KBM-7 (cell line): ENCODE measurements around the gene USP10.
"Not testable (repeated sequence)": the region's sequence is repeated elsewhere in the genome, so short reads cannot be mapped to it uniquely, and the experiment has no call there.

ENCODE experiments used
- DNase-seq: peaks from one replicate; pipeline ENCODE4 v3.0.0-alpha.2; 2015
- in situ Hi-C: fragments of 300-500 bp; cut with MboI; formaldehyde crosslinking; loops from 2 replicates; pipeline ENCODE4 v1.14.3; 2020; ENCODE audit warnings: low sequenced_read_pairs, low pct_unique_long_range_greater_than_20kb, mixed read lengths

Gene USP10

DNA sequence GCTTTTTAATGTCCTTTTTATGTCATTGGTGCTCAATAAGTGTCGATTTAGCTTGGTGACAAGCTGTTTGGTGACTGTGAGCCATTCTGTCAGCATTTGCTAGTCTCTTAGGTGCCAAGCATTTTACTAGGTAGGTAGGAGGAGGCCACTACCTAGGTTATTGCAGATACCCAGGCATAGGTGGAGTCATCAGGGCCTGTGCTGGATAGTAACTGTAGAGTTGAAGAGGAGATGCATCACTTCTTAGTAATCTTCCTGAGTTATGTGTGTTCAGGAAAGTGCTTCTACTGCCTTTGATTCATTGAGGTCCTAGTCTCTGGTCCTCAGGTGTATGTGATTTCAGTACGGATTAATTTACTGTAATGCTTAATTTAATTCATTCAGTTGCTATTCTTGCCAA is 17.7 kb downstream of the USP10 start:
- in situ Hi-C loops = loop anchor here (25.0 kb wide), 1 partner anchor 205 kb away; the partner anchor contains the start of gene MEAK7
- no peak for DNase-seq

DNA sequence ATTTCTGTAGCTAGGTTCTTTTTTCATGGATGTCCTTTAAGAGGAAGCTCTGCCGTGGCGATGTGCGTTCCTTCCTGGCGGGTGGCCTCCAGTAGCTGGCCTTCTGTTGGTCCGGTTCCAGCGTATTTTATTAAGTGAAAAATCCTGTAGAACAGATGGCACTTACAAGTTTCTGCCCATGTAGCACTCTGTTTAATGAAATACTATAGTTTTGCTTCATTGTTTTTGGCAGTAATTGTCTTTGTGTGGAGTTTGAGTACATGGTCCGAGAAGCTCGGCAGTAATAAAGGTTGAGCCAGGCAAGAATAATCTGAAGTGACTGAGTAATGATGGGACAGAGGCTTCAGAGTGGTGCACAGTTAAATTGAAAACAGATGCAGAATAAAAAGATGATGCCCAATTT is 20.4 kb downstream of the USP10 start:
- DNase-seq = no peak
- in situ Hi-C loops = loop anchor here (25.0 kb wide), 1 partner anchor 208 kb away; the partner anchor contains the start of gene MEAK7

DNA sequence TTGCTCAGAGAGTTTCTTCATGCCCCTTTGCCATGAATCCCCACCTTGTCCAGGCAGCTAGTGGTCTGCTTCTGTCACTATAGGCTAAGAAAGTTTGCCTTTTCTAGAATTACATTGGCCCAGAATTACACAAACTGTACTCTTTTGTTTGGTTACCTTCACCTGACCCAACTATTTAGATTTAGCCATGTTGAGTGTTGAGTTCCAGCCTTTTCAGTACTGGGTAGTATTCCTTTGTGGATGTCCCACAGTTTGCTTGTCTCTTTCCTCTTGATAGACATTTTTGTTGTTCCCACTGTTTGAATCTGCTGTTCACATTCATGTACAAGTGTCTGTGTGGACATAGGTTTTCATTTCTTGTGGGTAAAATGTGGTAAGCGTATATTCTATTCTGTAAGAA is 22.3 kb downstream of the USP10 start:
- DNase-seq = no peak
- in situ Hi-C loops = loop anchor here (25.0 kb wide), 1 partner anchor 210 kb away; the partner anchor contains the start of gene MEAK7

DNA sequence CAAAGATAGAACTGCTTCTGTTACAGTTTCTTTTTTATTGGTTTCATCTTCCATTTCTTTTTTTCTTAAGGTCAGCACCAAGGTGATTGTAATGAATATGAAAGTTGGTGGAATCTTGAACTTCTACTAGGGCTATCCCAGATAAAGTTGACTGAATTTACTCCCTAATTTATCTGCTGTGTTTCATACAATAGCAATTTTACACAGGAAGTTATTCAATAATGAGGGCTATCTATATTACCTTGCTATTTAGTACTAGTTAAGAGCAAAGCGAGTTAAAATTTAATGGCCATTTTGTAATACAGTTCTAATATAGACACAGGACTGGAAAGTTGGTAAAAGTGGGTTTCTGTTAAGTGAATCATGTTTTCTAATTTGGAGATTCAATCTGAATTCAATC is 24.1 kb downstream of the USP10 start:
- no peak for DNase-seq
- in situ Hi-C loops = loop anchor here (25.0 kb wide), 1 partner anchor 212 kb away; the partner anchor contains the start of gene MEAK7

DNA sequence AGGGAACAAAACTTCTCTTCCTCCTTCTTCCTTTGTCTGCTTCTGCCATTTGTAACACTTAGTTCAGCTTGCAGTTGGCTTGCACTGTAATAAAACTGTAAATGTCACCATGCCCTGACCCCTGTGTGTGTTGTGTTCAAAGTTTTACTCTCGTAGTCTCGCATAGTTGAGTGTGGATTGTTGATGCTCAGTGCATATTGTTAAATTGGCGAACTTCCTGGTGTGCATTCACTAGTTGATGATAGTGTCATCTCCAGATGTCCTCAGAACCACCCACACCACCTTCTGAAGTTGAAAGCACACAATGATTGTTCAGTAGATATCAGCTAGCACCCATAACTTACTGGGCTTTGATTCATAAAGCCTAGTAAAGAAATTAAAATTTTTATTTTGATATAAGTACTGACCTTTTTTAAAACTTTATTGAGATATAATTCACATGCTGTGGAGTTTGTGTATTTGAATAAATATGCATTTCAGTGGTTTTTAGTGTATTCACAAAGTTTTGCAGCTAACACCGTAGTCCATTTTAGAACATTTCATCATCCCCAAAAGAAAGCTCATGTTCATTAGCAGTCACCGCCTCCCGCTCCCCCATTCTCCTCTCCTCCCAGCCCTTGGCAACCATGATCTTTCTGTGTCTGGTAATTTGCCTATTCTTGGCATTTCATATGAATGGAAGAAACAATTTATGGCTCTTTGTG is 25.0 kb downstream of the USP10 start:
- DNase-seq = peak; percentile 49
- in situ Hi-C loops = loop anchor here (25.0 kb wide), 1 partner anchor 212 kb away; the partner anchor contains the start of gene MEAK7

DNA sequence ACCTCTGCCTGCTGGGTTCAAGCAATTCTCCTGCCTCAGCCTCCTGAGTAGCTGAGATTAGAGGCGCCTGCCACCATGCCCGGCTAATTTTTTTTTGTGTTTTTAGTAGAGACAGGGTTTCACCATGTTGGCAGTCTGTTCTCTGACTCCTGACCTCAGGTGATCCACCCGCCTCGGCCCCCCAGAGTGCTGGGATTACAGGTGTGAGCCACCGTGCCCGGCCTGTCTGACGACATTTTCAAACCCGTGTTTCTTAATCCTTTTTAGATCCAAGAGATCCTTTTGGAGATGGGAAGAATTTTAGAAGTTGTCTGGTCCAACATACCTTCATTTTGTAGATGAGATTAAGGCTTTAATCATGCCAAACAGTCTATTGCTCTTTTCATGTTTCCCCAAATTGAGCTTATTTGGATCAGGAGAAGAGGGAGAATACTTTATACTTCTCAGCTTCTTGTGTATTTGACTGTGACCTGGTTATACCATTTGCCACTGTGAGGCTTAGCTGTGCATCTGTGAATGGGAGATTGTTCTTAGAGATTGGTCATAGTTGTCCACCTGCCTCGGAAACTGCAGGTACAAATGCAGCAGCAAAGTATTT is 25.8 kb downstream of the USP10 start:
- in situ Hi-C loops = no loop called here
- DNase-seq = no peak

DNA sequence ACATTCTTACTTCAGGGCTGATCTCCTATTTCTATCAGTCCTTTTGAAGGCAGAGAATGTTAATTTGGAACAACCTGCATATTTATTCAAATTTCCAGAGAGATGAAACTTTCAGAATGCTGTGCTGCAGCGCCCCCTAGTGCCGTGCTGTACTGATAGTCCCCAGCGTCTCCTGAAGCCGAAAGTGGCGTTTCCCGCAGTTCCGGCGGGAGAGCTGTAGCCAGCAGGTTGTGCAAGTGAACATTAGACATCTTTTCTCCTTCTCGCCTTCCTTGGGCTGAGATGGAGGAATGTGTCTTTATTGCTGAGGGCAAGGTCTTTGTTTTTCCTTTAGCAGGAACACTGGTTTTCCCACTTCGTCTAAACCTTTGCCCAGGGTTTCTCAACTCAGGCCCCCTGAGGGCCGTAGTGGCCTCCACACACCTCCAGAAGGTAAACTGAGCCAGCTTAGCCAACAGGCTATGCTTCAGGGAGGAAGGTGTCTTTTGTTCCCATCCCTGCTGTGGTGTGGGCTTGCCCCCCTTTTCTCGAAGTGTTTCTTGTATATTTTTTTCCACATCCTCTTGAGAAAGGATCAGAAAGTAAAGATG is 26.4 kb downstream of the USP10 start:
- in situ Hi-C loops = no loop called here
- peak; percentile 84 for DNase-seq

DNA sequence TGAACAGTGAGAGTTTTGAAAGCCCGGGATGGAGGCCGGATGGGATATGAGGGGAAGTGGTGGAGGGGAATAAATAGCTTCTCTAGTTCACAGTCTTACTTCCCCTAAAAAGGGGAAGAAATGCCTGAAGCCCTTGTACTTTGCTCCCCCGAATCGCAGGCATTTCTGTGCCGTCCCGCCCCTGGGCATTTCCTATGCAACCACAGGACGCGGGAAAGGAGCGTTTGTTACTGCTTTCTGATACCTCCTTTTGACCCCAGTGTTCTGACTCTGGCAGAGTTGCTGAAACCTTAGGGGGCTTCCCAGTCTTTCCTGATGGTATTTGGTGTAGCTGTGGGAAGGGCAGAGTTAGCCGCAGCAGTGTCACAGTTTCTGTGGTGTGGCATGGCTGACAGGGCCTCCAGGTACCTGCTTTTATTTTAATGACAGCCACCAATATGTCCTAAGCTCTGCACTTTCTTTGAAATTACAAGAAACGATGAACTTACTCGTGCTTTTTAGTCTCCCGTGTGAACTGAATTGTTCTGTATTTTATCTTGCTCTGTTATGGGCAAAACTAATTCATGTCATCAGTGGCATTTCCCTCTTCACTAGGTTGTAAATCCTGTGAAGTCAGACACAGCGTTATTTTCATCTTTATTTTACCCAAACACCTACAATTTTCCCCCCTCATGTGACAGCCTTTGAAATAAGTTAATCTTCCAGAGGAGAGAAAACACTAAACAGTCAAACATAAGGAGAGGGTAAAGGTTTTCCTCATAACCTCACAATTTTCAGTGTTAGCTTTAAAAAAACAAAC is 27.1 kb downstream of the USP10 start:
- in situ Hi-C loops = no loop called here
- DNase-seq = peak; percentile 84

DNA sequence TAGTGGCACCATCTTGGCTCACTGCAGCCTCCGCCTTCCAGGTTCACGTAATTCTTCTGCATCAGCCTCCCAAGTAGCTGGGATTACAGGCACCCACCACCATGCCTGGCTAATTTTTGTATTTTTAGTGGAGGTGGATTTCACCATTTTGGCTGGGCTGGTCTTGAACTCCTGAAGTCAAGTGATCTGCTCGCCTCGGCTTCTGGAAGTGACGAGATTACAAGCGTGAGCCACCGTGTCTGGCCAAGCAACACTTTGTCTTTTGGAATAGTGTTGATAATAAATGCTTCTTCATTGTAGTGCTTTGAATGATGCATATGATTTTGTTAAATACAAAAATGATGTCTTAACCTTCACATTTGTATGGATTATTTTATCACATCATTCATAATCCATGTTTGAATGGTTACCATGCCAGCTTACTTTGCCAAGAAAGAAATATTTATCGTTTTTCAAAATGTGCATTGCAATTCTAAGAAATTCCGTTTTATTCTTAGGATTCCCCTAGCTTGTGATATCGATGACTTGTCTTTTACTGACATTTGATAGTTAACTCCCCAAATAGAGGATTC is 29.1 kb downstream of the USP10 start:
- no peak for DNase-seq
- in situ Hi-C loops = no loop called here

DNA sequence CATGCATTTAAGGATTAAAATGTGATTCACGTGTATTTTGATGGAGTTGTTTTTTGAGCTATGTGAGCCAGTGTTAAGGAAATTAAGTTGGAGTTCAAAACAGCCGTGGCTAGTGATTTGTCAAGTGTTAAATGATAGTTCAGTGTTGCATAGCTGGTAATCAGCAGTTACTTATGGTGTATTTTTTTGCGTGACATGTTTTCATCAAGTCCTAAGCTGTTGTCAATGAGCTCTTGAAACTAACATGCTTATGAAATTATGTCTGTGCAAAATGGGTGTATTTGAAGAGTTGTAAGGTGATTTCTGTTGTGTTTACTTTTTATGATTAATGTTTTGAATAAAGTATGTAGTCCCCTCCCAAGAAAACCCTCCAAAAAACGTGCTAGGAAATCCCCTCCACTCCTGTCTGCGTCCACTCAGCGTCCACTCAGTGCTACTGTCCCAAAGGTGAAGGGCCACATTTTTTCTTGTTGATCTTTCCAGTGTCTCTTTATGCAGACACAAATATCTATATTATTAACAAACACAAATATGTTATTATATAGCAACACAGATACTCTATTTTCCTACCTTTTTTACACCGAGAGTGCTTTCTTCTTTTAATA is 30.0 kb downstream of the USP10 start:
- in situ Hi-C loops = no loop called here
- DNase-seq = no peak

DNA sequence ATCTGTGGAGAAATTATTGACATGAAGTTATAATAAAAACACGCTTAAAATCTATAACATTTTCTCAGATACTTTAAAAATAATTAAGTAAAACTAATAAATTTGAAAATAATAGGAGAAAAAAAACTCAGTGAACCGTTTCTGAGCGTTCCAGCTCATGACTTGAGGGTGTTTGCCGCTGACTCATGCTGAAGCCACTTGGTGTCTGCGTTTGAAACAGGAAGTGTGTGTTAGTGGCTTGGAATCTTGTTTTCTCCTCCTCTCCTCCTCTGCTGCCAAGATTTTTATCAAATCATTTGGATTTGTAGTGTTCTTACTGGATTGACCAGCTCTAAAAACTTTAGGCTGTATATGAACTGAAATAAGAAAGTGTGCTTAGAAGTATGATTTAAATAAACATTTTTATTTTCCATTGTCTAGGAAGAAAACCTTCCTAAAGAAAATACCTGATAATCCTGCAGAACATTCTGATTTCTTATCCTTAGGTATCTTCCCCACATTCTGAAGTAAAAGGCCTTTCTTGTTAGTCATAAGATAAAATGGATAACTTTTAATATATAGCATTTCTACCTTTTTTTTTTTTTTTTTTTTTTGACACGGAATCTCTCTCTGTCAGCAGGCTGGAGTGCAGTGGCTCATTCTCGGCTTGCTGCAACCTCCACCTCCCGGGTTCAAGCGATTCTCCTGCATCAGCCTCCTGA is 30.8 kb downstream of the USP10 start:
- in situ Hi-C loops = no loop called here
- DNase-seq = peak; percentile 66

DNA sequence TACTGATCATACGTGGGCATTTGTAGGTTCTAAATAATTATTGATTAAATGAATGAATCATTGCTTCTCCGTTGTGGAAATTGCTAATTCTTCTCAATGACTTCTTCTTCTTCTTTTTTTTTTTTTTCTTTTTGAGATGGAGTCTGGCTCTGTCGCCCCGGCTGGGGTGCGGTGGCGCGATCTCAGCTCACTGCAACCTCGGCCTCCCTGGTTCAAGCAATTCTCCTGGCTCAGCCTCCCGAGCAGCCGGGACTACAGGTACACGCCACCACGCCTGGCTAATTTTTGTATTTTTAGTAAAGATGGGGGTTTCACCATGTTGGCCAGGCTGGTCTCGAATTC is 32.5 kb downstream of the USP10 start:
- DNase-seq, in situ Hi-C loops: not testable (repeated sequence)

DNA sequence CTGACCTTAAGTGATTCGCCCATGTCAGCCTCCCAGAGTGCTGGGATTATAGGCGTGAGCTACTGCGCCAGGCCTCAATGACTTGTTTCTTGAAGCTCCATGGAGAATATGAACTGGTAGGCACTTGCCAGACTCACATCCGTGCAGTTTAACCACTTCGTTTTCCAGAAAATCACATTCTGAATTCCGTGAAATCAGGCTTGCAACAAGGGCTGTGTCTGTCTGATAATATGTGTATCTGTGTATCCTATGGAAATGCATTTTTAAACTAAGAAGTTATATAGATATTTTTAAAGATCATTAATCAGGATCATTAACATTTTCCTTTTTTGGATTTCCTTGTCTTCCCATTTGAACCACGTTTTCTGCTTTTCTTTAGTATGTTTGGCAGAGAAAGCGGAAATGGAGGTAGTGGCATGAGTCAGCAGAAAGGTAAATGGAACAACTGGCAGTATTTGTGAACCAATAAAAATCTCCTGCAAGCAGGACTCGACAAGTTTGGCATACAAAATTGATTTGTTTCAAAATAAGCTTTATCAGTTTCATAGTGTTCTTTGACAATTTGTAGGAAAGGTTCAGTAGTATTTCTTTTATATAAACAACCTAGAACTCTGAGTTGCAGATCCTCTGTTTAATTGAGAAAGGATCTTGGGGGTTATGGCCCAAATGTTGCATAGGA is 33.0 kb downstream of the USP10 start:
- in situ Hi-C loops = no loop called here
- DNase-seq = peak; percentile 61

DNA sequence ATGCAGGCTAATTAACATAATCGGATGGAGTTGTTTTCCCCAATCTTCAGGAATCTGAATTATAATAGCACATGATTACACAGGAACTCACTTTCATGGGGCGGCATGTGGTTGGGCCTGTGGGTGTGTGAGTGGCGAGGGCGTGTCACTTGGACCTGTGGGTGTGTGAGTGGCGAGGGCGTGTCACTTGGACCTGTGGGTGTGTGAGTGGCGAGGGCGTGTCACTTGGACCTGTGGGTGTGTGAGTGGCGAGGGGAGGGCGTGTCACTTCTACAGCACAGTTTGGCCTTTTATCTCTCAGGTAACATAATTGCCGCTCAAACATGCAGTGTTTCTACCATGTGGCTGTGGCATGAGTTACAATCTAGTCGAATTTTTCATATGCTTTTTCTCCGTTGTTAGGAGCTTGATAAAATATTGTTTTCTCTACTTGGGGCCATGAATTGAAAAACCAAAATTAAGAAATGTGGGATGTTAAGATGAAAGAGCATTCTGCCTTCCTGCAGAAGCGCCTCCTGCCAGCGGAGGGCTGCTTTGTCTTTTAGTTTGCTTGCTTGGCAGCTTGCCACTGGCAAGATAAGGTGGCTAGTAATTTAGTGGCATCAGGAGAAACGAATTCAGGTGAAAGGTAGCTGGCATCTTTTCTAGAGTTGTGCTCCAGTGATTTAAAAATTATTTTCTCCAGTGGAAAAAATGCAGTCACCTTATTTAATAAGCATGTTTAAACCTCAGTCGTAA is 36.2 kb downstream of the USP10 start:
- no peak for DNase-seq
- in situ Hi-C loops = no loop called here

DNA sequence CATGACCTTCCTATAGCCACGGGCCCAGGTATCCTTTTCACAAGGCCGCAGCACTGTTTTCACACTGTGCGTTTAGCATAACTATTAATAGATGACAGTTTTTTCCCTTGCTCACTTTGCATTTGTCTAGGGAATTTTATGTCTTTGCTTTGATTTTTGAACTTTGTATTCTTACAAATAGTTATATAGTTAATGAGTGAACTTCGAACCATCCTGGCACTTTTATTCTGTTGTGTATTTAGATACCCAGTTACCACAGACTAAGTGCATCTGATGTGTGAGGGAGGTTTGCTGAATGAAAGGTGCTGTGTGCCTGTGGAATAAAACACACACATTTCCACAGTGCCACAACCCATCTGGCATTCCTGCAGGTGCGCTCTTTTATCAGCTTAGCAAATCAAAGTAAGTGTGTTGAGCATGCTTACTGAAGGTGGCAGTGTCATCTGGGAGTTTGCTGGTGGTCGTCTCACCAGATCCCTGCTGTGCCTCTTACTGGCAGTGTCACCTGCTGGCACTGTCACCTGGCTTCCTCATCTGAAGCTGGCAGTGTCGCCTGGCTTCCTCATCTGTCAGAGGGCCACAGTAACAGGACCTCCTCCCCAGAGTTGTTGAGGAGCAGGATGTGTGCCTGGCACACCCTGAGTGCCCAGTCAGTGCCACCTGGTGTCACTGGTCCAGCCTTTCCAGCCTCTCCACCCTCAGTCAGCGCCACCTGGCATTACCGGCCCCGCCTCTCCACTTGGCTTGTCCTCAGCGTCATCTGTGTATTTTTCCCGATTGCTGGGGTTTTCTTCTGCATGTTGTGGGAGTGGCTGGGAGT is 37.6 kb downstream of the USP10 start:
- in situ Hi-C loops = no loop called here
- DNase-seq = no peak

DNA sequence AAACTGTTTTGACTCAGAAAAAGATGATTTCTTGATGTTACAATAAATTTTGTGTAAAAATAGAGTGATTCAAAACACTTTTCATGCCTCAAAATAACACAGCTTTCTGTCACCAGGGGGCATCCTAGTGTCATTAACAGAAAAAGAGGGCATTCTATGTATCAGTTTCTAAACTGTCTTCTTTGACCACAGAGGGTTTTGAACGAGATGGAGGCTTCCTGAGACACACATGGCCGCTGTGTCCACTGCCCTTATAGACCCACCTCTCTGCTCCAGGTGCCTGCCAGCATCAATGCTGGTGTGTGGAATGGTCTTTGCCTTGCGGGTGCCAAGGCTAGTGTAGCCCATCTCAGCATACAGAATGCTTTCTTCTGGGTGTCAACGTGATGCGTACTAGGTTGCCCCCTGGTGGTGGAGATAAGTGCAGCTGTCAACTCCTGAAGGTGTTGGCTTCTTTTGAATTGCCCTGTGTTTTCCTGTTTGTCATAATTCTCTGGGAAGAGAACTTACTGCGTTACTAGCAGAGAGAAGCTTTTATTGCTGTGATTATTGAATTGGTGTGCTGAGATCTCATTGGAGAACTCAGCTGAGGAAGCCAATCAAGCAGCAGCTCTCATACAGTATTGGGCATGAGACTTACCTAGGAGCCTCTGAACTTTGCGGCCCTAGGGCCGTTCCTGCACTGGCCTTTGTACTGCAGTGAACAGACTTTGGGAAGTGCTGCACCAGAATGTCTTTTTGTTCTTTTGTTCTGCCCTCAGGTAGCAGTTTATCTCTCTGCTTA is 38.6 kb downstream of the USP10 start:
- peak; percentile 88 for DNase-seq
- in situ Hi-C loops = no loop called here
